Activated naive CD4-positive, alpha-beta T cell (primary cell): ENCODE results near the gene BRWD1.

Experiments
- DNase-seq, 4 experiments: peaks; one replicate each; lab custom pipeline; 2025; lab: John Stamatoyannopoulos, UW

The BRWD1 gene

DNA sequence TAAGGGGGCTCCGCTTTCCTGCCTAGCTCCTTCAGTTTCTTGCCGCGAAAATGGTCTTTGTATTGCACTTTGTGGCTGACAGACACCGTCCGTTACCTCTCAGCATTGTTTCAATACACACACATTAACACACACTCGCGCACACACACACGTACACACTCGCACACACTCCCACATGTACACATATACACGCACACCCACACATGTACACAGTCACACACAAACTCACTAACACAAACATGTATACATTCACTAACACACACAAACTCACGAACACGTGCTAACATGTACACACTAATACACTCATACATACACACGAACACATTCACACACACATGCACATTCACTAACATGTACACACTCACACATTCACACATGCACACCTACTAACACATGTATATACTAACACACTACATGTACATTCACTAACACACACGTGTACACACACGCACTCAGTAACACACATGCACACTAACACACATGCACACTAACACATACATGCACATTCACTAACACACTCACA lies 179.1 kb downstream of the BRWD1 start:
- no peak for DNase-seq
